ENCODE measurements around the gene VPS37B.

Gene VPS37B

GRCh38 chr12:122865268-122866231 is 30.4 kb downstream of the VPS37B start:
- no peak overlapping the region for H3K27ac ChIP-seq

DNA sequence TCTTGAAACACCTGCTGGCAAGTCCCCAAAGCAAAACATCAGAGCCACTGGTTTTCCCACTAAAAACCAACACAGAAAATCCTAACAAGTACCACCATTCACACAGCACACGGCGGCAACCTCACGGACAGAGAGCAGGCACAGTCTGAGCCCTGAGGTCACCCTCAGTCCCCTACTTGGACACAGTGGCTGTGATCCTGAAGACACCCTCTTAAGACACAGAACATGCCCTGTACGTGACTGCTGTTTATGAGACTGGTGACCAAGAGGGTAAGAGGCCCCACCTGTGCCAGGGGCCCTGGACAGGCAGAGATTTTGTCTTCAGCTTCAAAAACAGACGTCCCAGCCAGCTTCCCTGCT is 31.1 kb downstream of the VPS37B start:
- no peak overlapping the region for H3K27ac ChIP-seq
- TF ChIP-seq, protein P1, sequence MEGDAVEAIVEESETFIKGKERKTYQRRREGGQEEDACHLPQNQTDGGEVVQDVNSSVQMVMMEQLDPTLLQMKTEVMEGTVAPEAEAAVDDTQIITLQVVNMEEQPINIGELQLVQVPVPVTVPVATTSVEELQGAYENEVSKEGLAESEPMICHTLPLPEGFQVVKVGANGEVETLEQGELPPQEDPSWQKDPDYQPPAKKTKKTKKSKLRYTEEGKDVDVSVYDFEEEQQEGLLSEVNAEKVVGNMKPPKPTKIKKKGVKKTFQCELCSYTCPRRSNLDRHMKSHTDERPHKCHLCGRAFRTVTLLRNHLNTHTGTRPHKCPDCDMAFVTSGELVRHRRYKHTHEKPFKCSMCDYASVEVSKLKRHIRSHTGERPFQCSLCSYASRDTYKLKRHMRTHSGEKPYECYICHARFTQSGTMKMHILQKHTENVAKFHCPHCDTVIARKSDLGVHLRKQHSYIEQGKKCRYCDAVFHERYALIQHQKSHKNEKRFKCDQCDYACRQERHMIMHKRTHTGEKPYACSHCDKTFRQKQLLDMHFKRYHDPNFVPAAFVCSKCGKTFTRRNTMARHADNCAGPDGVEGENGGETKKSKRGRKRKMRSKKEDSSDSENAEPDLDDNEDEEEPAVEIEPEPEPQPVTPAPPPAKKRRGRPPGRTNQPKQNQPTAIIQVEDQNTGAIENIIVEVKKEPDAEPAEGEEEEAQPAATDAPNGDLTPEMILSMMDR (conservative IDR thresholded peaks at IDR 0.05) = no peak

More at GRCh38 chr12:122865268-122866231, 30.4 kb downstream of the VPS37B start:
- TF ChIP-seq, protein P1 (conservative IDR thresholded peaks at IDR 0.05) = peak; percentile 70

DNA sequence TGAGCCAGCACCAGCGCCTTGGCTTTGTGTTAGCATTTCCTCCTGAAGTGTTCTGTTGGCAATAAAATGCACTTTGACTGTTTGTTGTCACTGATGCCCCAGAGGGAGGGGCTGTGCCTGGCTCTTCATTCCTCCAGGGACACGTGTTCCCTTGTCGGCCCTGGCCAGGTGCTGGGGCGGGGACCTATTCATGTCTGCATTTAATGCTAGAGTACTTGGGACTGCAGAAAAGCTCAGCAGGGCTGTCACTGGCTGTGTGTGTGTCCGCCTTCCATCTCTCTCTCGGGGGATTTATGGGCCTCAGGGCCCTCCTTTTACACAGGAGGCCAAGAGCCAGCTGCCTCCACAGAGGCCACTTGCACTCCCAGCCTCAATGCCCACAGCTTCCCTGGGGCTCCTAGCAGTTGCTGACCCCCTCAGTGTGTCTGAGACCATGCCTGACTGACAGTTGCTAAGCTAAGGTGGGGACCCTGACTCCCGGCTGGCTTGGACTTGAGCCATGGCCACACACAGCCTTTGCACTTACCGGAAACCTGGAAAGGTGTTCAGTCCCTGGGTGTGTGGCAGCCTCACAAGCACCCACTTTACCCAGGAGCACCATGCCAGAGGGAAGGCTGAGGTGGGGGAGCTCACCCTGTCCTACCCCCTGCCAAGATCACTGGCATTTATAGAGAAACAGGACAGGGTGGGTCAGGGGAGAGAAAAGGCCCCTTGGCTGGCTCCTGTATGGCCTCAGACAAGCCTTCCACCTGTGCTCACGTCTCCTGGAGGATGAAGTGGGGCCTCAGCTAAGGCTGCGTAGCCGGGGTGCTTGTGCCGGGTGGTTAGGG is 32.8 kb downstream of the VPS37B start:
- H3K27ac ChIP-seq = peak overlapping the region; percentile 72
- TF ChIP-seq, protein P1 (conservative IDR thresholded peaks at IDR 0.05) = no peak

GRCh38 chr12:122862110-122862634 is 33.8 kb downstream of the VPS37B start:
- TF ChIP-seq, protein P1 (conservative IDR thresholded peaks at IDR 0.05) = no peak
- H3K27ac ChIP-seq = peak overlapping the region; percentile 72

- H3K27ac ChIP-seq = peak overlapping the region; percentile 72
- TF ChIP-seq, protein P1 (conservative IDR thresholded peaks at IDR 0.05) = no peak
Observed at GRCh38 chr12:122861587-122861970, 34.3 kb downstream of the VPS37B start.

GRCh38 chr12:122860854-122861586 is 34.9 kb downstream of the VPS37B start:
- TF ChIP-seq, protein P1 (conservative IDR thresholded peaks at IDR 0.05) = no peak
- peak overlapping the region; percentile 34; the same call in 1 of the 2 replicates for H3K27ac ChIP-seq

Data from VCaP (cell line).